Gastrocnemius medialis (tissue), 4 donors: ENCODE measurements around the gene TCFL5.

Source experiments
- CTCF ChIP-seq, 5 experiments: fragments of 450-650 bp in 3 of 5; fragments of 200-600 bp in 2 of 5; sonication (generic) in 2 of 5; IDR thresholded peaks in 4 of 5; conservative IDR thresholded peaks in 1 of 5; 1 replicate in 4 of 5; 2 replicates in 1 of 5; pipeline ENCODE4 v1.5.1; 2016 to 2019; ENCODE audit warnings: antibody characterized with exemption in 5 of 5, mild to moderate bottlenecking in 3 of 5, moderate library complexity in 3 of 5
- POLR2A ChIP-seq, 2 donors: fragments of 450-650 bp; IDR thresholded peaks; one replicate each; pipeline ENCODE4 v1.6.1; 2017; ENCODE audit warnings: antibody characterized with exemption in 2 of 2, mild to moderate bottlenecking in 2 of 2, moderate library complexity in 2 of 2

DNA sequence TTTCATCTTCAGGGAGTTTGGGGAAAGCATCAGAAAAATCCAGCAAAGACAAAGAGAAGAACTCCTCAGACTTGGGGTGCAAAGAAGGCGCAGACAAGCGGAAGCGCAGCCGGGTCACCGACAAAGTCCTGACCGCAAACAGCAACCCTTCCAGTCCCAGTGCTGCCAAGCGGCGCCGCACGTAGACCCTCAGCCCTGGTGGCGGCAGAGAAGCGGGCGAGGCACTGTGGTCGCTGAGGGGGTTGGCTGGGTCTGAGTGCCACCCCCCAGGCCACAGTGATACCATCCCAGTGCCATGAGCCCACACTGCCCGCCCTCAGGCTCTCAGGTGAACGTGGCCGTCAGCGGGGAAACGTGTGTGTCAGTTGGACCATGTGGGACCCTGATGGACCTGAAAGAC lies 62.2 kb downstream of the TCFL5 start:
- TF ChIP-seq POLR2A (IDR thresholded peaks at IDR 0.05): no peak
- TF ChIP-seq CTCF (IDR thresholded peaks at IDR 0.05 in 4 of 5, conservative IDR thresholded peaks at IDR 0.05 in 1 of 5): no peak
